ENCODE measurements around the gene OLA1. TPM values are rescaled to one million over a fixed set of nuclear protein-coding genes. Genes with fewer than 3 reads are reported as not detected.

The OLA1 gene
- total RNA-seq, 4 donors from 2014 or later, result 8.5 to 68.2 (median 43.2) TPM

DNA sequence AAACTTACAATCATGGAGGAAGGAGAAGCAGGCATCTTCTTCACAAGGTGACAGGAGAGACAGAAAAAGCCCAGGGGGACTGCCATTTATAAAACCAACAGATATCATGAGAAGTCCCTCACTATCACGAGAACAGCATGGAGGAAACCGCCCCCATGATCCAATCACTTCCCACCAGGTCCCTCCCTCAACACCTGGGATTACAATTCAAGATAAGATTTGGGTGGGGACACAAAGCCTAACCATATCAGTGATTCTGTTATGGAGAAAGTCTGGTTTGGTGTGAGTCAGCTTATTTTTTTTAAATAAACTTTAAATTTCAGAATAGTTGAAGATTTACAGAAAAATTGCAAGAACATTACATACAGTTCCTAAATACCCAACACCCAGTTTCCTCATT, 198.4 kb downstream of the OLA1 start:
- H3K36me3 ChIP-seq, result no peaks in the 10 kb centered on the region
- H3K9me3 ChIP-seq, result no peaks in the 10 kb centered on the region
- no peak overlapping the region for H3K4me3 ChIP-seq
- no peak for TF ChIP-seq POLR2A (IDR thresholded peaks at IDR 0.05)
- TF ChIP-seq, protein P1, sequence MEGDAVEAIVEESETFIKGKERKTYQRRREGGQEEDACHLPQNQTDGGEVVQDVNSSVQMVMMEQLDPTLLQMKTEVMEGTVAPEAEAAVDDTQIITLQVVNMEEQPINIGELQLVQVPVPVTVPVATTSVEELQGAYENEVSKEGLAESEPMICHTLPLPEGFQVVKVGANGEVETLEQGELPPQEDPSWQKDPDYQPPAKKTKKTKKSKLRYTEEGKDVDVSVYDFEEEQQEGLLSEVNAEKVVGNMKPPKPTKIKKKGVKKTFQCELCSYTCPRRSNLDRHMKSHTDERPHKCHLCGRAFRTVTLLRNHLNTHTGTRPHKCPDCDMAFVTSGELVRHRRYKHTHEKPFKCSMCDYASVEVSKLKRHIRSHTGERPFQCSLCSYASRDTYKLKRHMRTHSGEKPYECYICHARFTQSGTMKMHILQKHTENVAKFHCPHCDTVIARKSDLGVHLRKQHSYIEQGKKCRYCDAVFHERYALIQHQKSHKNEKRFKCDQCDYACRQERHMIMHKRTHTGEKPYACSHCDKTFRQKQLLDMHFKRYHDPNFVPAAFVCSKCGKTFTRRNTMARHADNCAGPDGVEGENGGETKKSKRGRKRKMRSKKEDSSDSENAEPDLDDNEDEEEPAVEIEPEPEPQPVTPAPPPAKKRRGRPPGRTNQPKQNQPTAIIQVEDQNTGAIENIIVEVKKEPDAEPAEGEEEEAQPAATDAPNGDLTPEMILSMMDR (IDR thresholded peaks at IDR 0.05), result no peak
- no peaks in the 10 kb centered on the region for H3K27me3 ChIP-seq
- intact Hi-C loops (cut with DNase I; ENCODE audit: low total_unique reads), result no loop called here
- DNase-seq, result no peak
- no peaks in the 10 kb centered on the region for H3K4me1 ChIP-seq
- no peak overlapping the region for H3K27ac ChIP-seq

DNA sequence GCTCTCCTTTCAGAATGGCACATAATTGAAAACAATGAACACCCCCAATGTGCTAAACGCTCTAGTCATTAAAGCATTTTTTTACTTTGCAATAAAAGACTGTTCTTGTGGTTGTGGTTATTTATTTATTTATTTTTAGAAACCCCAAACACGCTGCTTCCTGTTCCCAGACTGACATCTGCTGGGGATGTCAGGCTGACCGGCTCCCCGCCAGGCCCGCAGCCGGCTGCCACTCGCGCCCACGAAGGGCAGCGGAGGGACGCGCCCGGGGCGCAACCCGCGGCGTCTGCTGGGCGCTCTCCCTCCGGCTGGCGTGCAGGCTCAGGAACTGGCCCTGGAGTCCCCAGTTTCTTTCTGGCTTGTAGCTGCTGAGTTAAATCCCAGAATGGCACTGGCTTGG, 200.1 kb downstream of the OLA1 start:
- TF ChIP-seq, protein P1 (IDR thresholded peaks at IDR 0.05), result no peak
- TF ChIP-seq POLR2A (IDR thresholded peaks at IDR 0.05), result no peak
- intact Hi-C loops (cut with DNase I; ENCODE audit: low total_unique reads), result no loop called here
- DNase-seq, result no peak
- Histone ChIP-seq H3K4me3 (no peak overlapping the region), H3K36me3 (no peaks in the 10 kb centered on the region), H3K9me3 (no peaks in the 10 kb centered on the region), H3K27ac (no peak overlapping the region), H3K27me3 (no peaks in the 10 kb centered on the region), H3K4me1 (no peaks in the 10 kb centered on the region)

DNA sequence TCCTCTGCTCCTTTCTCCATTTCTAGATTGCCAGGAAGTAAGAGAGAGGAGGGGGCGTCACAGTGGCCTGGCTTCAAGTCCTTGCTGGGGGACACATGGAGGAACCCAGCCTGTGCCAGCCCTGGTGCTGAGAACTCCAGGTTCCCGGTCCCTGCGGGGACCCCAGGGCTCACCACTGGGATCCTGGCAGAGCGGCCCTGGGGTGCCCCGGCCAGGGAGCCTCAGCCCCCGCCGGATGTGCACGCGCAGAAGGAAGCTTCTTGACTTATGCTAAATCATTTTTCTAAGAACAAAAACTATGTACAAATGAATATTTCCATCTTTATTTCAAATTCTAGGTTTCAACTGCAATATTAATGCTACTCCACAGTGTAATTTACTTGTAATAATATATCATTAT, 200.6 kb downstream of the OLA1 start:
- H3K36me3 ChIP-seq, result no peaks in the 10 kb centered on the region
- no peaks in the 10 kb centered on the region for H3K4me1 ChIP-seq
- H3K27me3 ChIP-seq, result no peaks in the 10 kb centered on the region
- no peak overlapping the region for H3K4me3 ChIP-seq
- TF ChIP-seq, protein P1 (IDR thresholded peaks at IDR 0.05), result no peak
- TF ChIP-seq POLR2A (IDR thresholded peaks at IDR 0.05), result no peak
- no peak for DNase-seq
- intact Hi-C loops (cut with DNase I; ENCODE audit: low total_unique reads), result no loop called here
- H3K9me3 ChIP-seq, result no peaks in the 10 kb centered on the region
- no peak overlapping the region for H3K27ac ChIP-seq

DNA sequence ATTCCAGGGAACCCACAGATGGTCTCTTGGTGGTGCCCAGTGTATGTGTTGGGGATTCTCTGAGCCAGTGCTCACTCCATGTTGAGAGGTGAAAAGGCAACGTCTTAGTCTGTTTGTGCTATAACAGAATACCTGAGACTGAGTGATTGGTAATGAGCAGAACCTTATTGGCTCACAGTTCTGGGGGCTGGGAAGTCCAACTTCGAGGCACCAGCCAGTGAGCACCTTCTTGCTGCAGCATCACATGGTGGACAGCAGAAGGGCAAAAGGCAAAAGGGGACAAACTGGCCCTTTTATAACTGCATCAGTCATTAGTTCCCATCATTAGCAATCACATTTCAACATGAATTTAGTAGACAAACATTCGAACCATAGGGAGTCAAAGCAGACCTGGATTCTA, 202.2 kb downstream of the OLA1 start:
- intact Hi-C loops (cut with DNase I; ENCODE audit: low total_unique reads), result no loop called here
- no peak for DNase-seq
- H3K4me3 ChIP-seq, result no peak overlapping the region
- H3K27ac ChIP-seq, result no peak overlapping the region
- no peaks in the 10 kb centered on the region for H3K36me3 ChIP-seq
- H3K27me3 ChIP-seq, result no peaks in the 10 kb centered on the region
- H3K4me1 ChIP-seq, result no peaks in the 10 kb centered on the region
- TF ChIP-seq, protein P1 (IDR thresholded peaks at IDR 0.05), result no peak
- TF ChIP-seq POLR2A (IDR thresholded peaks at IDR 0.05), result no peak
- no peaks in the 10 kb centered on the region for H3K9me3 ChIP-seq

DNA sequence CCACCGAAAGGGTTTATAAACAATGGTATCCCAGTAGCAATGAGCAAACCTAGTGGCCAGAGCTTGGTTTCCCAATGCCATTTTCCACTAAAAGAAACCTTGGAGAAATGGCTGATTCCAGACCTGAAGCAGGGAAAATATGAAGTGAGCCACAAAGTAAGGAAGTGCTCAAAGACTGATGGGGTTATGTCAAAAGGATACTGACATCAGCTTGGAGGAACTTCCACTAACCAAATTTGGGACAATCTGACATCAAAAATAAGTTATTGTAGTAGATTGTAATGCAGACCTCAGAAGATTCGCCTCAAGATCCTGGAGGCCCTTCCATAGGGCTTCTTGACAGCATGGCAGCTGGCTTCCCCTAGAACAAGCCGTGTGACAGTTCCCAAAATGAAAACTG, 203.8 kb downstream of the OLA1 start:
- no peak overlapping the region for H3K27ac ChIP-seq
- H3K27me3 ChIP-seq, result no peaks in the 10 kb centered on the region
- no peaks in the 10 kb centered on the region for H3K36me3 ChIP-seq
- no peaks in the 10 kb centered on the region for H3K9me3 ChIP-seq
- DNase-seq, result no peak
- H3K4me3 ChIP-seq, result no peak overlapping the region
- peaks cover 0 to 1% of the 10 kb centered on the region in 2 donors for H3K4me1 ChIP-seq
- intact Hi-C loops (cut with DNase I; ENCODE audit: low total_unique reads), result no loop called here
- TF ChIP-seq, protein P1 (IDR thresholded peaks at IDR 0.05), result no peak
- no peak for TF ChIP-seq POLR2A (IDR thresholded peaks at IDR 0.05)

Measured in uterus (tissue), 4 donors.